Measurements from ENCODE around the gene SYTL3. TPM values are rescaled to one million over a fixed set of nuclear protein-coding genes. Genes with fewer than 3 reads are reported as not detected.

Gene SYTL3
- total and polyA plus RNA-seq, 9 of the 15 experiments (the other 6 are each of a cell fraction or from before 2014, with no cell fraction given), result 0.04 to 0.46 (median 0.17) TPM; not detected in 1

GRCh38 chr6:158610319-158610968 is 39.4 kb upstream of the SYTL3 start (continued):
- TF ChIP-seq CHD7 (IDR thresholded peaks at IDR 0.05; ENCODE audit: low read depth, low read length) (no peak), ETS1 (conservative IDR thresholded peaks at IDR 0.05; ENCODE audit: control insufficient read depth, low read depth, low read length) (no peak), ZNF561 (CRISPR knock-in tag; conservative IDR thresholded peaks at IDR 0.05) (no peak), TEAD4 (IDR thresholded peaks at IDR 0.05; ENCODE audit: low read length) (no peak), TEAD4 (CRISPR knock-in tag; IDR thresholded peaks at IDR 0.05; ENCODE audit: borderline replicate concordance) (no peak), ATF2 (CRISPR knock-in tag; IDR thresholded peaks at IDR 0.05) (no peak), SRSF1 (IDR thresholded peaks at IDR 0.05; ENCODE audit: low read depth, low read length) (no peak)

Measured in K562 (cell line).